WI38 (cell line): Measurements from ENCODE around the gene SCEL.

Experiments
- H3K4me3 ChIP-seq: 2 replicates; pipeline ENCODE4 v1.5.1; 2011; ENCODE audit warnings: low read depth, mild to moderate bottlenecking, control low read depth, low read length
- TF ChIP-seq, protein P1 (sequence below): IDR thresholded peaks from 2 replicates; pipeline ENCODE4 v1.5.1; 2012; ENCODE audit warnings: low read depth, mild to moderate bottlenecking, control low read depth, low read length

SCEL gene, protein sequence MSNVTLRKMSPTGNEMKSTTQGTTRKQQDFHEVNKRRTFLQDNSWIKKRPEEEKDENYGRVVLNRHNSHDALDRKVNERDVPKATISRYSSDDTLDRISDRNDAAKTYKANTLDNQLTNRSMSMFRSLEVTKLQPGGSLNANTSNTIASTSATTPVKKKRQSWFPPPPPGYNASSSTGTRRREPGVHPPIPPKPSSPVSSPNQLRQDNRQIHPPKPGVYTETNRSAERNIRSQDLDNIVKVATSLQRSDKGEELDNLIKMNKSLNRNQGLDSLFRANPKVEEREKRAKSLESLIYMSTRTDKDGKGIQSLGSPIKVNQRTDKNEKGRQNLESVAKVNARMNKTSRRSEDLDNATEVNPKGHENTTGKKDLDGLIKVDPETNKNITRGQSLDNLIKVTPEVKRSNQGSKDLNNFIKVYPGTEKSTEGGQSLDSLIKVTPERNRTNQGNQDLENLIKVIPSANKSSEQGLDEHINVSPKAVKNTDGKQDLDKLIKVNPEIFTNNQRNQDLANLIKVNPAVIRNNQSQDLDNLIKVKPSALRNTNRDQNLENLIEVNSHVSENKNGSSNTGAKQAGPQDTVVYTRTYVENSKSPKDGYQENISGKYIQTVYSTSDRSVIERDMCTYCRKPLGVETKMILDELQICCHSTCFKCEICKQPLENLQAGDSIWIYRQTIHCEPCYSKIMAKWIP

DNA sequence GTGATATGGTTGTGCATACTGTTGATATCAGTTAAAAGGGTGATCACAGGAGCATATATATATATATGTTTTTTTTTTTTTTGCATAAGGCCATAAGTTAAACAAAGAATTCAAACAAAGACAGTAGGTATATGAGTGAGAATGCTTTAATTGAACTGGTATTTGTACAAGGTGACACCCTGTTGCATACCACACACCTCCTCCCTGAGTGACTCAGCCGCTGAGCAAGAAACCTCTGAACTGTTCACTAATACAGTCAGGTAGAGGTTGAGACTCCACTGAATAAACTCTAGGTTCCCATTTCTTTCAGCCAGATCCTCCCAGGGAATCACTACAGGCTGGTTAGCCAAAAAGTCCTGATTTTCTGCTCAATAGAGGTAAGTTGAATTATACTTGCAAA is at the start of gene SCEL:
Gene SCEL, plus strand, starts transcription at position 259 of the 400 bp plus-strand sequence. CDS start 20,170 bp downstream, outside the sequence.
- H3K4me3 ChIP-seq, result no peak within 1 kb of the TSS
- TF ChIP-seq, protein P1, sequence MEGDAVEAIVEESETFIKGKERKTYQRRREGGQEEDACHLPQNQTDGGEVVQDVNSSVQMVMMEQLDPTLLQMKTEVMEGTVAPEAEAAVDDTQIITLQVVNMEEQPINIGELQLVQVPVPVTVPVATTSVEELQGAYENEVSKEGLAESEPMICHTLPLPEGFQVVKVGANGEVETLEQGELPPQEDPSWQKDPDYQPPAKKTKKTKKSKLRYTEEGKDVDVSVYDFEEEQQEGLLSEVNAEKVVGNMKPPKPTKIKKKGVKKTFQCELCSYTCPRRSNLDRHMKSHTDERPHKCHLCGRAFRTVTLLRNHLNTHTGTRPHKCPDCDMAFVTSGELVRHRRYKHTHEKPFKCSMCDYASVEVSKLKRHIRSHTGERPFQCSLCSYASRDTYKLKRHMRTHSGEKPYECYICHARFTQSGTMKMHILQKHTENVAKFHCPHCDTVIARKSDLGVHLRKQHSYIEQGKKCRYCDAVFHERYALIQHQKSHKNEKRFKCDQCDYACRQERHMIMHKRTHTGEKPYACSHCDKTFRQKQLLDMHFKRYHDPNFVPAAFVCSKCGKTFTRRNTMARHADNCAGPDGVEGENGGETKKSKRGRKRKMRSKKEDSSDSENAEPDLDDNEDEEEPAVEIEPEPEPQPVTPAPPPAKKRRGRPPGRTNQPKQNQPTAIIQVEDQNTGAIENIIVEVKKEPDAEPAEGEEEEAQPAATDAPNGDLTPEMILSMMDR, result no peak

DNA sequence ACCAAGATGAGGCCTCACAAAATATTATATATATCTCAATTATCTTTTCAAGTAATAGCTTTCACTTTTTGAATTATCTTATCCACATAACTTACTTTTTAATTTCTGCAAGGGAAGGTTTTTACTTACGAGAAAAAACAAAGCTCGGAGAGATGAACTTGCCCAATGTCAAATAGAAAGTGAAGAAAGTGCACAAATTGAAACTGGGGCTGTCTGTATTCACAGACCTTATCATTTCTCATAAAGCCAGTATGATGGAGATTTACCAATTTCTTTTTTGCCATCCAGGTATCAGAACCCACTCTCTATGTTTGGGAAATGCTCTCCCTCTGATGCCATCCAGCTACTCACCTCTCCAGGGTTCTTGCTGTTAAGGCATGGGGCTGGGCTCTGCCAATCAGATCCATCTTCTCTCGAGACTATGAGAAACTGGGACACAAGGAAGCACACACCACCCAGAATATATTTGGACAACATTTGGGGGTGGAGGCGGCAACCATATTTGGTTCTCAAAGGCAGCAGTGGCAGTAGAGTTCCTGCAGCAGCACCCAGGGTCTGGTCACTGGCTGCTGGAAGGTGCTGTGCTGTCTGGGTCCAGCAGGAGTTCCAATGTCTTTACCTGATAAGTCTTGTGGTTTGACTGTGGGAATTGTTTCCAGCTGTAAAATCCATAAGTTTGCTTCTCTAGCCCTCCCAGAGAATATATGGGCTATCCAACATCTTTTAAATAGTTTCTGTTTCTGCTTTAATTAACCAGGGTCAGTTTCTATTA is 45.8 kb upstream of the SCEL start:
- TF ChIP-seq, protein P1, result no peak
- H3K4me3 ChIP-seq, result no peak overlapping the region

DNA sequence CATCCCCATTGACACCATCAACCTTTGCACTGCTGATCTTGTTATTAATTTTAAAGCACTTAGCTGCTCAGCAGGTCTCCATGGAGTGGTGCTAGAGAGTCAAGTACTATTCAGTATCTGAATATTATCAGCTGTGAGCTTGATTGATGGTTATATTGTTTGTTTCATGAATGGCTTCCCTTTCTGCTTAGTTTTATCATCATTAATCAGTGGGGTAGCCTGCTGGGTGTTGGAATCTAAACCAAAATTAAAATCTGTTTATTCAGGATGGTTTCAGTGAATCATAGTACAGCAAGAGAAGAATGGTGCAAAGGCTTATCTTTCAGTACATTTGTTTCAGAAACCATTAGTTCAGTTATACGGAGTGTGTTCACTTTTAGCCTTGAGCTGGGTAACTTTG is 42.5 kb upstream of the SCEL start:
- no peak overlapping the region for H3K4me3 ChIP-seq
- TF ChIP-seq, protein P1, result no peak

DNA sequence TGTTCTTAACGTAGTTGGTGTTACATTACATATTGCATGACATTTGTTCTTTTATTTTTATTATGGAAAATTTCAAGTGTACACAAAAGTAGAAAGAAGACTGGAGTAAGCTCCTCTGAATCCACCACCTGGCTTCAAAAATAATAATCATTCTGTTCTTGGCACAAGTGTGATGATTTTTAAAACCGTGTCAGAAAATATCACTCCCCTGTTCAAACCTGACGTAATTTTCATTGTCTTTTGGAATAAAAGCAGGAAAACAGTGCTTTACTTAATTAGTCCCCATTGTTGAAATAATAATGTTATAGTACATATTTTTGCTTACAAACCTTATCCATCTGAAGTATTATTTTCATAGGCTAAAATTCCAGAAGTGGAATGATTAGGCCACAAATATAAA is 41.3 kb upstream of the SCEL start:
- no peak overlapping the region for H3K4me3 ChIP-seq
- TF ChIP-seq, protein P1, result no peak

DNA sequence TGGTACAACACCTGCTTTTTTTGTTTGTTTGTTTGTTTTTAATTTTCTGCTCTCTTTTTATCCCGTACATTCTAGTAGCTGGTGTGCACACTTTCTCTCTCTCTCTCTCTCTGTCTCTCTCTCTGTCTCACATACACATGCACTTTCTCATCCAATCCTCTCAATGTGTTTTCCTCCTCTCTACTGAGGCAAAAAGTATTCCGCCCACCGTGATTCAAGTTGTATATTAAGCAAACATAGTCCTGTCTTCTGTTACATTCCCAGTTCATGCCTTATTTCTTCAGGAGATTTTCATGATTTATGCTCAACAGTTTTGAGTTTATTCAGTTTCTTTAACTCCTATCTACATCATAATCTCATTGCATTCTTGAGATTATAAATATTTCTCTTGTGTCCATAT is 38.2 kb upstream of the SCEL start:
- TF ChIP-seq, protein P1, result no peak
- H3K4me3 ChIP-seq, result no peak overlapping the region

DNA sequence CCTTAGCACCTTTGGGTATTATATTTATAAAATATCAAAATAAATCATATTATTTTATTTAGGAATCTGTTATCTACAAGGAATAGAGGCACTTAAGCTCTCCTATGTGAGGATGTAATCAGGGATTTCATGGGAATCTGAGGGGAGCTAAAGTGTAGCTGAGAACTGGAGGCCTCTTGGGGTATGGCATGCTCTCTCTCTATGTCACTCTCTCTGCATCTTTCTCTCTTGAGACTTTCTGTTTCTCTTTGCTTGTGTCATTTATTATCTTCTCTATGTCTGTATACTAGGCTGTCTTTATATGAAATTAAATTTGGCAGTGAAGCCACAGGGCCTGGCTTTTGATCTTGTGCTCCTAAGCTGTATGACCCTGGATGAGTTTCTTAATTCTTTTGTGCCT is 37.7 kb upstream of the SCEL start:
- TF ChIP-seq, protein P1, result no peak
- H3K4me3 ChIP-seq, result no peak overlapping the region
